GM12874 (cell line): Measurements from ENCODE around the gene CDH3.

Experiments
- TF ChIP-seq, protein P1 (sequence below): IDR thresholded peaks from 2 replicates; pipeline ENCODE4 v1.5.1; 2011; ENCODE audit warnings: low read depth, mild to moderate bottlenecking, control low read depth, low read length, moderate library complexity; ENCODE audit not compliant: insufficient read depth

The CDH3 gene

GRCh38 chr16:68732741-68733399 is 87.8 kb downstream of the CDH3 start:
- TF ChIP-seq, protein P1, sequence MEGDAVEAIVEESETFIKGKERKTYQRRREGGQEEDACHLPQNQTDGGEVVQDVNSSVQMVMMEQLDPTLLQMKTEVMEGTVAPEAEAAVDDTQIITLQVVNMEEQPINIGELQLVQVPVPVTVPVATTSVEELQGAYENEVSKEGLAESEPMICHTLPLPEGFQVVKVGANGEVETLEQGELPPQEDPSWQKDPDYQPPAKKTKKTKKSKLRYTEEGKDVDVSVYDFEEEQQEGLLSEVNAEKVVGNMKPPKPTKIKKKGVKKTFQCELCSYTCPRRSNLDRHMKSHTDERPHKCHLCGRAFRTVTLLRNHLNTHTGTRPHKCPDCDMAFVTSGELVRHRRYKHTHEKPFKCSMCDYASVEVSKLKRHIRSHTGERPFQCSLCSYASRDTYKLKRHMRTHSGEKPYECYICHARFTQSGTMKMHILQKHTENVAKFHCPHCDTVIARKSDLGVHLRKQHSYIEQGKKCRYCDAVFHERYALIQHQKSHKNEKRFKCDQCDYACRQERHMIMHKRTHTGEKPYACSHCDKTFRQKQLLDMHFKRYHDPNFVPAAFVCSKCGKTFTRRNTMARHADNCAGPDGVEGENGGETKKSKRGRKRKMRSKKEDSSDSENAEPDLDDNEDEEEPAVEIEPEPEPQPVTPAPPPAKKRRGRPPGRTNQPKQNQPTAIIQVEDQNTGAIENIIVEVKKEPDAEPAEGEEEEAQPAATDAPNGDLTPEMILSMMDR, result no peak

DNA sequence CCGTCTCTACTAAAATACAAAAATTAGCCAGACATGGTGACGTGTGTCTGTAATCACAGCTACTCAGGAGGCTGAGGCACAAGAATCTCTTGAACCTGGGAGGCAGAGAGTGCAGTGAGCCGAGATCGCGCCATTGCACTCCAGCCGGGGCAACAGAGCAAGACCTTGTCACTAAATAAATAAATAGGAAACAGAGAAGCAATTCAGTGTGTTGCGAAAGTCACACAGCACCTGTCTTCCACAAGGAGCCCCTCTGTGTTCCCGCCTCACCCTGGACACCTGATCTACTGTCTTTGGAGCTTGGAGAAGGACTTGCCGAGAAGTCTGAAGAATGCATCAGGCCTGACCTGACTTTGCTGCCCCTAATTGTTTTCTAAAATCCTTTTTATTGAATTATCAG is 88.5 kb downstream of the CDH3 start:
- TF ChIP-seq, protein P1, result no peak

GRCh38 chr16:68734782-68735181 is 89.7 kb downstream of the CDH3 start:
- TF ChIP-seq, protein P1, result no peak

DNA sequence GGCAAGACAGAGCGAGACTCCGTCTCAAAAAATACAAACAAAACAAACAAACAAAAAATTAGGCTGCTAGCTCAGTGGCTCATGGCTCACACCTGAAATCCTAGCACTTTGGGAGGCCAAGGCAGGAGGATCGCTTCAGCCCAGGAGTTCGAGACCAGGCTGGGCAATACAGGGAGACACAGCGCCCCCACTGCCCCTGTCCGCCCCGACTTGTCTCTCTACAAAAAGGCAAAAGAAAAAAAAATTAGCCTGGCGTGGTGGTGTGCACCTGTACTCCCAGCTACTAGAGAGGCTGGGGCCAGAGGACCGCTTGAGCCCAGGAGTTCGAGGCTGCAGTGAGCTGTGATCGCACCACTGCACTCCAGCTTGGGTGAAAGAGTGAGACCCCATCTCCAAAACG is 91.5 kb downstream of the CDH3 start:
- TF ChIP-seq, protein P1, result no peak

- TF ChIP-seq, protein P1, result no peak
Measured at GRCh38 chr16:68737046-68737729, 92.1 kb downstream of the CDH3 start, which contains the start of gene CDH1. CDH1 (plus strand) TSS chr16:68737292; CDS start chr16:68737416, 124 bp downstream.

GRCh38 chr16:68737730-68738629 is 92.9 kb downstream of the CDH3 start:
- TF ChIP-seq, protein P1, result no peak
